Fibroblast of skin of right quadriceps (primary cell): ENCODE measurements around the gene RAC3.
A peak's percentile ranks its signal among the peaks of the same experiment; 100 is the strongest.
"Not testable (repeated sequence)": the region's sequence is repeated elsewhere in the genome, so short reads cannot be mapped to it uniquely, and the experiment has no call there.

Source experiments
- DNase-seq: peaks from one replicate; pipeline ENCODE4 v3.0.0-alpha.2; 2013

The RAC3 gene

GRCh38 chr17:82025401-82026107 lies 5.9 kb upstream of the RAC3 start:
- DNase-seq = no peak

DNA sequence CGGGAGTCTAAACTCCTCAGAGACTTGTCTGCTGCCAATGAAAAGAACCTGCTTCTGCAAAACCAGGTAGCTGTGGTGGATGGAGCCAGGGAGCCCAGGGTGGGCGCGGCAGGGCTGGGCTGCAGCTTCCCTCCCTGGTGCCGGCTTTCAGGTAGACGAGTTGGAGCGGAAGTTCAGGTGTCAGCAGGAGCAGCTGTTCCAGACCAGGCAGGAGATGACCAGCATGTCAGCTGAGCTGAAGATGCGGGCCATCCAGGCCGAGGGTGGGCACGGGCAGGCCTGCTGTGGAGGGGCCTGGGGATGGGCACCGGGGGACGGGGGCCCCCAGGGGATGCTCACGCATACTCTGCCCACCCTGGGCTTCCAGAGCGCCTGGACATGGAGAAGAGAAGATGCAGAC lies 3.2 kb upstream of the RAC3 start:
- no peak for DNase-seq

DNA sequence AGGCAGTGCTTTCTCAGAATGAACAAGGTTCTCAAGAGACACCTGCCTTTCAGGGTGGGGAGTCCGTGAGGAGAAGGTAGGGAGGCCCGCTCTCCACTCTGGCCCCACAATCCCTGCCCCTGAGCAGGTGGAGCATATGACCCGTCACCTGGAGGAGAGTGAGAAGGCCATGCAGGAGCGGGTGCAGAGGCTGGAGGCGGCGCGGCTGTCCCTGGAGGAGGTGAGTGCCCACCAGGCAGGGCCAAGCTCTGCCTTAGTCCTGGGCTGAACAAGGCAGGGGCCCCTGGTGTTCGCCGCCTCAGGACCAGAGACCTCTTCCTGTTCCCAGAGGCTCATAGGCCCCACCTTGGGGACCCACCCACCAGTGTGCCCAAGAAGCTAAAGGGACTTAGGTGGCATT lies 2.5 kb upstream of the RAC3 start:
- DNase-seq = no peak

DNA sequence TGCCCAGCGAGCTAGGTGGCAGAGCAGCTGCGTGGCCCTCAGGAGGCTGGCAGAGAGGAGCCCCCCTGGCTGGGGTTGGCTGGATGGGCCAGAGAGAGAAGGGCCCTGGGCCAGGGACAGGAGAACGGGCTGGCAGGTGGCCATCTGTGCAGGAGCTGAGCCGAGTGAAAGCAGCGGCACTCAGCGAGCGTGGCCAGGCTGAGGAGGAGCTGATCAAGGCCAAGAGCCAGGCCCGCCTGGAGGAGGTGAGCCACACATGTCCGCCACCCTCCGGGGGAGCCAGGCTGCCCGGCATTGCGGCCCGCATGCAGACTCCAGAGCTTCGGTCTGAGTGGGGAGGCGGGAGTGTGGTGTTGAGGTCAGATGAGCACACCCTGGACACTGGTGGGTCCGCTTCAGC lies 2.1 kb upstream of the RAC3 start:
- DNase-seq = no peak

- DNase-seq = no peak
These were observed 1.4 kb upstream of the RAC3 start for GRCh38 chr17:82029990-82030469.

DNA sequence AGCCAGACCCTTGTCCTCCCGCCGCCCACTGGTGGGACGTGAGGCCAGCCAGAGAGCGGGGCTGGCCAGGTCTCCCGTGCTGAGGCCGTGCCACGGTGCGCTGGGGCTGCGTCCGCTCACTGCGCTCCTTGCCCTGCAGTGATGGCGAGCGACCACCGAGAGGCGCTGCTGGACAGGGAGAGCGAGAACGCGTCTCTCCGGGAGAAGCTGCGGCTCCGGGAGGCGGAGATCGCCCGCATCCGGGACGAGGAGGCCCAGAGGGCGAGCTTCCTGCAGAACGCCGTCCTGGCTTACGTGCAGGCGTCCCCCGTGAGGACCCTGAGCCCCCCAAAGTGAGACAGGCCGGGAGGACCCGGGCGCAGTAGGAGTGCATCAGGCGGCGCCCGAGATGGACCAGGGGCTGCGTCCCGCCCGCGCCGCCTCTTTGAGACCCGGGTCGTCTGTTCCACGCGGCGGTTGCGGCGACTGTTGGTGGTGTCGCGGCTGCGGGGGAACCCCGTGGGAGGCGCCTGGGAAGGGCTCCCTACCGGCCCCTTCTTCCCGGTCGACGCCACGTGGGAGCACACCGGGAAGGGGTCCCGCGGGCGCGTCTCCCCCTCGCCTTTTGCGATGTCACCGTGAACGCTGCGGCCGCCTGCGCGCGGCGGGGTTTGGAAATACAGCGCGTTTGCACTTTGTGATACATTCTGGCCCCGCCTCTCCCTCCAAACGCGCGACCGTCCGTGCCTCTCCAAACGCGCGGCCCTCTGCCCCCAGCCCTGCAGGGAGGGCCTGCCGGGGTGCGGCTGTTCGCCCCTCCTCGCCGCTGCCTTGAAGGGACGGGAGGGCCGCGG lies 792 bp upstream of the RAC3 start:
- DNase-seq = peak; percentile 73

DNA sequence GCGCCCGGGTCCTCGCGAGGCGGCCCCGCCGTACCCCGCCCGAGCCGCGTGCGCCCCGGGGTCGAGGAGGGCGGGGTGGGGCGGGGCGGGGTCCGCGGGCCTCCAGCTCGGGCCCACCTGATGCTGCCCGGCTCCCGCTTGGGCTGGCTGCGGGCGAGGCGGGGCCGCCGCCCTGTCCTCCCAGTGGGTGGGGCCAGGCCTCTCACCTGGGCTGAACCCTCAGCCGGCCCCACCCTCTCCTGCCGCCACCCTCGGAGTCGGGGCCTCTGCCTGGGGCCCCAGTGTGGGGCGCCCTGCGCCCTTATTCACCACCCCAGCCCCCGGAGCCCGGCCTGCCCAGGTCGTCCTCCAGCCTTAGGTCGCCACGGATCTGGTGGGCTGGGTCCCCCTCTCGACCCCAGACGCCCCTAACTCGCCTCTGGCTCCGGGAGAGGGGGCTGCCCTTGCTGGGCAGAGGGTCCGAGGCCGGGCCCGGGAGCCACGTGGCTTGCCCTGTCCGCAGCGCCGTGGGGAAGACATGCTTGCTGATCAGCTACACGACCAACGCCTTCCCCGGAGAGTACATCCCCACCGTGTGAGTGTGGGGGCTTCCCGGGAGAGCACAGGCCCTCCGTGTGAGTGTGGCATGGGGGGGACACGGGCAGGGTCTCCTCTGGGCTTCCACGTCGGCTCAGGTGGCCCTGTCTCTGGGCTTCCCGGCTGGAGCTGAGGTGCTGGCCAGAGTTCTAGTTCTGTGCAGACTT lies 578 bp downstream of the RAC3 start:
- DNase-seq = no peak

DNA sequence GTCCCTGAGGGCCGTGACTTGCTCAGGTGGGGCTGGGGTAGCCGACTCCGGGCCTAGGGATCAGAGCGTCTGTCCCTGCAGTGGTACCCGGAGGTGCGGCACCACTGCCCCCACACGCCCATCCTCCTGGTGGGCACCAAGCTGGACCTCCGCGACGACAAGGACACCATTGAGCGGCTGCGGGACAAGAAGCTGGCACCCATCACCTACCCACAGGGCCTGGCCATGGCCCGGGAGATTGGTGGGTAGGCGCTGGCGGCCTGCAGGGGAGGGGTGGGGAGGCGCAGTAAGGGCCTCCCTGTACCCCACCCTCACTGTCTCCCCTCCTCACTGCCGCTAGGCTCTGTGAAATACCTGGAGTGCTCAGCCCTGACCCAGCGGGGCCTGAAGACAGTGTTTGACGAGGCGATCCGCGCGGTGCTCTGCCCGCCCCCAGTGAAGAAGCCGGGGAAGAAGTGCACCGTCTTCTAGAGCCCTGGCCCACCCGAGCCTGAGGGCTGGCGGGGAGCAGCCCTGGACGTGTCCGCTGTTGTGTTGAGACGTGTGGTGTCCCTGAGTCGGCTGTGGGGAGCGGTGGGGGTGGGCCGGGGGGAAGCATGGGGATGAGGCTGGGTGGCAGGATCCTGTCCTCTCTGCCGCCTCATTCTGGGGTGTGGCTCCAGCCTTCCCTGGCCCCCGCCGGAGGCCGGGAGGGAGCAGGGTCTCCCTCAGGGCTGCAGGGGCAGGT lies 2.0 kb downstream of the RAC3 start:
- no peak for DNase-seq

DNA sequence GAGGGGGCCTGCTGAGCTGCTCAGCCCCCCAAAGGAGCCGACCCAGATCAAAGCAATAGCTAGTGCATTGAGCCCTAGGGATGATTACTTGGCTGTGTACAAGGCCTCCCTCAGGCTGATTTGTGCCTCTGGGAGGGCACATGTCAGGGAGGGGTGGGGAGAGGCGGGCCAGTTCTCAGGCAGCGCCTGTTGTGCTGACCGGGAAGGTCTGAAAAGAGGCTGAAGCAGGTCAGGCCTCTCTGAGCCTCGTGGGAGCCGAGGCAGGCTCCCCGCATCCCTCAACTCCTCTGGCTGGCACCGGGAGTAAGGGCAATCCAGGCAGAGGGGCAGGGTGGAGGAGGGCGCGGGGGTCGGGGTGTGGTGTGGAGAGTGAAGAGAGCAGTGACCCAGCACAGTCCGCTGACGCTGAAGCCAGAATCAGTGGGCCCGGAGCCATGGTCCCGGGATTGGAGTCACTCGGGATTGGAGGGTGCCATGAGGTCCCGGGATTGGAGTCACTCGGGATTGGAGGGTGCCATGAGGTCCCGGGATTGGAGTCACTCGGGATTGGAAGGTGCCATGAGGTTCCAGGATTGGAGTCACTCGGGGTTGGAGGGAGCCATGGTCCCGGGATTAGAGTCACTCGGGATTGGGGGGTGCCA lies 3.0 kb downstream of the RAC3 start:
- DNase-seq = no peak

DNA sequence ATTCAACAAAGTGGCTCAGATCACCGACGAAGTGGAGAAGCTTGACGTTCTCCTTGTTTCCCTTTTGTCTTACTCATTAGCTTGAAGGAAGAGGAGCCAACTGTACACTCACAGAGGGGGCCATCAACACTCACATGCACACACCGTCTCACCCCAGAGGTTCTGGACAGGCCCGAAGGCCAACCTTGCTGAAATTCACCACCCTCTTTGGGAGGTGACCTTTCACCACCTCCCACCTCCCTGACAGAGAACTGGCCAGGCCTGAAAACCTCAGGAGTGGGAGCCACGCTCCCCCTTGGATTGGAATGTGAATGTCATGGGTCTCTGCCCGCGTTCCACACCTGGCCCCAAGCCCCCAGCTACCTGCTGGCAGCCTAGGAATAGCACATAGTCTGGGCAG lies 4.0 kb downstream of the RAC3 start:
- no peak for DNase-seq

DNA sequence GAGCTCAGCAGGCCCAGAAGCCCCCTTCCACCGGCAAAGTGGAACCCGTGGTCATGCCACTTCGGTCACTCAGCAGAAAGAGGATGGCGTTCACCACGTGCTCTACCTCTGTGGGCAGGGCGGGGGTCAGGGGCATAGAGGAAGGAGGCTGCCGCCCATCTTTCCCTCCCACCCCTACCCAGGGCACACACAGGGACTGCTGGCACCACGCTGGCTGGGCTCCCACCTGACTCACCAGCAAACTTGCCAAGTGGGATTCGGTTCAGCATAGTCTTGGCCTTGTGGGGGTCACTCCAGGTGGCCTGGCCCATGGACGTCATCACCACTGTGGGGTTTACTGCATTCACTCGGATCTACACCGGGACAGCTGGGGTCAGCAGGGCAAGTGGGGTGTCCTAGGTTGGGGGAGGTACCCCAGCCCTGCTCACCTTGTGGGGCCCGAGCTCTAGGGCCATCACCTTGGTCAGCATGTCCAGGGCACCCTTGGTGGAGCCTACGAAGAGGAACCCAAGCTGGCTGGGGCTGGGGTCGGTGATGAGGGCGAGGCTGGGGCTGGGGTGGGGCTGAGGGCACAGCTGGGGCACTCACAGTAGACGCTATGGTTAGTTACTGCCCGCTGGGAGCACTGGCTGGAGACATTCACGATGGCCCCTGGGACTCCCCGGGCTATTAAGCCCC lies 4.6 kb downstream of the RAC3 start:
- DNase-seq = no peak

DNA sequence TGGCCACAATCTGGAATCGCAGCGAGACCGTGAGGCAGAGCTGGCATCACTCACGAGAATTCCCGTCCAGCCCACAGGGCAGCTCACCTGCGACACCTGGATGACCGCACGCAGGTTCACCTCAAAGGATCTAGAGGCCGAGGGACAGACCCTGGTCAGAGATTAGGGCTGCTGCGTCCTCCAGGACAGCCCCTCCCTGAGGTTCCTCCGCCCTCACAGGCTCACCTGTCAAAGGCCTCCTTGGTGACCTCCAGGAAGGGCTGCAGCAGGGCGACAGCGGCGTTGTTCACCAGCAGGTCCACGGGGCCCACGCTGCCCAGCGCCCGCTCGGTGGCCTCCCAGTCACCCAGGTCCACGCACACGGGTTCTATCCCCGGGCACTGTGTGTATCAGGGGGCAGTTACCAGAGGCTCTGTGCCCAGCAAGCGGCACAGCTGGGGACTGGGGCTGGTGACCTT lies 5.2 kb downstream of the RAC3 start:
- DNase-seq = no peak

- DNase-seq = peak; percentile 95
These were observed 5.8 kb downstream of the RAC3 start, which contains the start of gene DCXR for GRCh38 chr17:82037092-82037888. DCXR (minus strand) TSS chr17:82037697; CDS start chr17:82037682, 15 bp downstream.

DNA sequence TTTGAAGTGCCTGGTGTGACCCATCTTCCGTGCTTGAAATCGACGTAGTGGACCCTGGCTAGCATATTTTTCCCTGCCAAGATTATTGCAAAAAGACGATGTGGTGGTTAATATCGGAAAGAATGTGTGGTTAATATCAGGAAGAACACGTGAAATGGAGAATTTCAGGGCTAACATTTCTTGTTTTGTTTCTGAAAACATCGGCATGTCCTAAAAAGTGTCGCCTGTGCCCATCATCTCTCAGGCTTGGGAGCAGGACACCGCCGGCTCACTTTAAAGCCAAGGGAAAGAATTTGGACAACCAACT lies 6.4 kb downstream of the RAC3 start:
- no peak for DNase-seq

GRCh38 chr17:82038796-82039409 lies 7.4 kb downstream of the RAC3 start:
- not testable (repeated sequence) for DNase-seq

- DNase-seq = no peak
These were observed 8.3 kb downstream of the RAC3 start for GRCh38 chr17:82039695-82040299.

GRCh38 chr17:82041144-82041814 lies 9.8 kb downstream of the RAC3 start:
- no peak for DNase-seq

GRCh38 chr17:82042649-82043048 lies 11.2 kb downstream of the RAC3 start:
- DNase-seq = no peak

DNA sequence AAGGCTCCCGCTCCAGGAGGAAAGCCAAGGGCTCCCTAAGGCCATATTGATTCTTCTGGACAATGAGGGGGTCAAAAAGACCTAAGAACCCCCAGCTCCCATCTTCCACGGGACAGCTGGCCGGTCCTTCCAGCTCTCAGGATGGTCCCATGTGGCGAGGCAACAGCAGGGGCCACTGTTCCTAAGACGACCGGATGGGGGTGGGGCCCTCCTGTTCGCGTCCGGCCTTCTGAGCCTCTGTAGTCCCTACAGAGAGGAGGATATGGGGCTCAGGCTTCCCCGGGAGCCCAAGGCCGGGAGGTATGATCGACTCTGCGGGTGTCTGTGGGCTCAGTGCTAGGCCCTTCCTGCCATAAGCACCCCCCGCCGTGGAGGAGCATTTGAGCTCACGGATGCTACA lies 12.0 kb downstream of the RAC3 start:
- no peak for DNase-seq
